ENCODE data around the gene ARF5.

The ARF5 gene

GRCh38 chr7:127618042-127618441, 29.8 kb downstream of the ARF5 start, which contains the start of gene PAX4:
Gene PAX4, minus strand, starts transcription at chr7:127618142. Its CDS starts 2,214 bp downstream, at chr7:127615928.
- no peak for TF ChIP-seq POLR2AphosphoS5 (IDR thresholded peaks at IDR 0.05; ENCODE audit: borderline replicate concordance, low read depth, low read length)
- no peak for TF ChIP-seq FOXP2 (optimal IDR thresholded peaks at IDR 0.05; ENCODE audit: control extremely low read depth, extremely low read length, insufficient read depth)
- no peak for TF ChIP-seq EZH2 (IDR thresholded peaks at IDR 0.05)
- H3K9me3 ChIP-seq (ENCODE audit: low read depth, low read length): no peaks in the 10 kb centered on the region
- H3K27ac ChIP-seq: no peak within 1 kb of the TSS
- no peak within 1 kb of the TSS for H3K4me3 ChIP-seq
- H3K36me3 ChIP-seq (ENCODE audit: insufficient read depth, low read length): no peaks in the 10 kb centered on the region
- no peak within 1 kb of the TSS for H3K9ac ChIP-seq (ENCODE audit: insufficient read length)
- no peak for DNase-seq (ENCODE audit: low read depth, low spot score)

GRCh38 chr7:127618775-127619174, 30.6 kb downstream of the ARF5 start:
- TF ChIP-seq FOXP2 (optimal IDR thresholded peaks at IDR 0.05; ENCODE audit: control extremely low read depth, extremely low read length, insufficient read depth) (no peak), EZH2 (IDR thresholded peaks at IDR 0.05) (no peak), POLR2AphosphoS5 (IDR thresholded peaks at IDR 0.05; ENCODE audit: borderline replicate concordance, low read depth, low read length) (no peak)
- H3K36me3 ChIP-seq (ENCODE audit: insufficient read depth, low read length): no peaks in the 10 kb centered on the region

GRCh38 chr7:127619681-127620405, 31.6 kb downstream of the ARF5 start:
- Histone ChIP-seq H3K9ac (ENCODE audit: insufficient read length) (no peak overlapping the region), H3K36me3 (ENCODE audit: insufficient read depth, low read length) (no peaks in the 10 kb centered on the region), H3K27ac (no peak overlapping the region), H3K9me3 (ENCODE audit: low read depth, low read length) (no peaks in the 10 kb centered on the region), H3K4me3 (no peak overlapping the region)
- DNase-seq (ENCODE audit: low read depth, low spot score): no peak
- no peak for TF ChIP-seq FOXP2 (optimal IDR thresholded peaks at IDR 0.05; ENCODE audit: control extremely low read depth, extremely low read length, insufficient read depth)
- TF ChIP-seq EZH2 (IDR thresholded peaks at IDR 0.05): no peak
- no peak for TF ChIP-seq POLR2AphosphoS5 (IDR thresholded peaks at IDR 0.05; ENCODE audit: borderline replicate concordance, low read depth, low read length)

More at GRCh38 chr7:127618775-127619174, 30.6 kb downstream of the ARF5 start:
- H3K27ac ChIP-seq: no peak overlapping the region
- H3K4me3 ChIP-seq: no peak overlapping the region
- H3K9me3 ChIP-seq (ENCODE audit: low read depth, low read length): no peaks in the 10 kb centered on the region
- DNase-seq (ENCODE audit: low read depth, low spot score): no peak
- no peak overlapping the region for H3K9ac ChIP-seq (ENCODE audit: insufficient read length)

- no peak overlapping the region for H3K9ac ChIP-seq (ENCODE audit: insufficient read length)
- H3K4me3 ChIP-seq: no peak overlapping the region
- no peak overlapping the region for H3K27ac ChIP-seq
- TF ChIP-seq POLR2AphosphoS5 (IDR thresholded peaks at IDR 0.05; ENCODE audit: borderline replicate concordance, low read depth, low read length): no peak
- H3K36me3 ChIP-seq (ENCODE audit: insufficient read depth, low read length): no peaks in the 10 kb centered on the region
- no peak for DNase-seq (ENCODE audit: low read depth, low spot score)
- H3K9me3 ChIP-seq (ENCODE audit: low read depth, low read length): no peaks in the 10 kb centered on the region
These were observed 32.4 kb downstream of the ARF5 start for GRCh38 chr7:127620406-127621233.

- no peak for TF ChIP-seq EZH2 (IDR thresholded peaks at IDR 0.05)
- TF ChIP-seq FOXP2 (optimal IDR thresholded peaks at IDR 0.05; ENCODE audit: control extremely low read depth, extremely low read length, insufficient read depth): no peak
- TF ChIP-seq POLR2AphosphoS5 (IDR thresholded peaks at IDR 0.05; ENCODE audit: borderline replicate concordance, low read depth, low read length): no peak
- H3K9ac ChIP-seq (ENCODE audit: insufficient read length): no peak overlapping the region
These were observed 37.1 kb downstream of the ARF5 start for GRCh38 chr7:127625331-127625730.

GRCh38 chr7:127628445-127628844, 40.2 kb downstream of the ARF5 start:
- H3K9me3 ChIP-seq (ENCODE audit: low read depth, low read length): no peaks in the 10 kb centered on the region
- no peak for TF ChIP-seq FOXP2 (optimal IDR thresholded peaks at IDR 0.05; ENCODE audit: control extremely low read depth, extremely low read length, insufficient read depth)
- no peak for TF ChIP-seq EZH2 (IDR thresholded peaks at IDR 0.05)
- TF ChIP-seq POLR2AphosphoS5 (IDR thresholded peaks at IDR 0.05; ENCODE audit: borderline replicate concordance, low read depth, low read length): no peak
- H3K27ac ChIP-seq: no peak overlapping the region
- no peaks in the 10 kb centered on the region for H3K36me3 ChIP-seq (ENCODE audit: insufficient read depth, low read length)
- H3K9ac ChIP-seq (ENCODE audit: insufficient read length): no peak overlapping the region
- H3K4me3 ChIP-seq: no peak overlapping the region
- DNase-seq (ENCODE audit: low read depth, low spot score): no peak

More at GRCh38 chr7:127625331-127625730, 37.1 kb downstream of the ARF5 start:
- H3K27ac ChIP-seq: no peak overlapping the region
- no peaks in the 10 kb centered on the region for H3K9me3 ChIP-seq (ENCODE audit: low read depth, low read length)
- no peak overlapping the region for H3K4me3 ChIP-seq
- no peaks in the 10 kb centered on the region for H3K36me3 ChIP-seq (ENCODE audit: insufficient read depth, low read length)
- DNase-seq (ENCODE audit: low read depth, low spot score): no peak

GRCh38 chr7:127629268-127629854, 41.1 kb downstream of the ARF5 start:
- DNase-seq (ENCODE audit: low read depth, low spot score): no peak
- Histone ChIP-seq H3K36me3 (ENCODE audit: insufficient read depth, low read length) (no peaks in the 10 kb centered on the region), H3K9ac (ENCODE audit: insufficient read length) (no peak overlapping the region), H3K4me3 (no peak overlapping the region), H3K9me3 (ENCODE audit: low read depth, low read length) (no peaks in the 10 kb centered on the region), H3K27ac (no peak overlapping the region)
- no peak for TF ChIP-seq FOXP2 (optimal IDR thresholded peaks at IDR 0.05; ENCODE audit: control extremely low read depth, extremely low read length, insufficient read depth)

GRCh38 chr7:127632276-127632910, 44.2 kb downstream of the ARF5 start:
- TF ChIP-seq EZH2 (IDR thresholded peaks at IDR 0.05): no peak
- no peak for TF ChIP-seq FOXP2 (optimal IDR thresholded peaks at IDR 0.05; ENCODE audit: control extremely low read depth, extremely low read length, insufficient read depth)
- no peak for TF ChIP-seq POLR2AphosphoS5 (IDR thresholded peaks at IDR 0.05; ENCODE audit: borderline replicate concordance, low read depth, low read length)
- Histone ChIP-seq H3K36me3 (ENCODE audit: insufficient read depth, low read length) (no peaks in the 10 kb centered on the region), H3K4me3 (no peak overlapping the region), H3K9me3 (ENCODE audit: low read depth, low read length) (no peaks in the 10 kb centered on the region), H3K27ac (no peak overlapping the region), H3K9ac (ENCODE audit: insufficient read length) (no peak overlapping the region)
- no peak for DNase-seq (ENCODE audit: low read depth, low spot score)
